Measurements from ENCODE around the gene BMP2K. TPM values are rescaled to one million over a fixed set of nuclear protein-coding genes. Genes with fewer than 3 reads are reported as not detected.
"Not testable (repeated sequence)": the region's sequence is repeated elsewhere in the genome, so short reads cannot be mapped to it uniquely, and the experiment has no call there.

Gene BMP2K
- total RNA-seq, 1 experiment from 2014 or later, result 27.4 TPM

- Mint-ChIP-seq H3K4me3 (ENCODE audit: low read depth, unreplicated experiment) (no peak overlapping the region), H3K9me3 (ENCODE audit: low read depth, unreplicated experiment) (no peaks in the 10 kb centered on the region), H3K36me3 (ENCODE audit: insufficient read depth, unreplicated experiment) (peaks cover 4% of the 10 kb centered on the region), H3K27ac (ENCODE audit: unreplicated experiment) (no peak overlapping the region), H3K4me1 (ENCODE audit: low read depth, unreplicated experiment) (peaks cover 8% of the 10 kb centered on the region), H3K27me3 (ENCODE audit: unreplicated experiment) (no peaks in the 10 kb centered on the region)
- intact Hi-C loops (cut with micrococcal nuclease; ENCODE audit: unreplicated experiment), result loop anchor here (10.0 kb wide), 2 partner anchors 221 to 911 kb away; no protein-coding TSS in a partner anchor
- TF ChIP-seq CTCF (IDR thresholded peaks at IDR 0.05; ENCODE audit: unreplicated experiment), result no peak
- CTCF ChIA-PET, result no interaction called here
- no peak for DNase-seq
- no TSS peak for BruUV-seq (replicated peaks)
These were observed 89.3 kb downstream of the BMP2K start for GRCh38 chr4:78865451-78865850.

DNA sequence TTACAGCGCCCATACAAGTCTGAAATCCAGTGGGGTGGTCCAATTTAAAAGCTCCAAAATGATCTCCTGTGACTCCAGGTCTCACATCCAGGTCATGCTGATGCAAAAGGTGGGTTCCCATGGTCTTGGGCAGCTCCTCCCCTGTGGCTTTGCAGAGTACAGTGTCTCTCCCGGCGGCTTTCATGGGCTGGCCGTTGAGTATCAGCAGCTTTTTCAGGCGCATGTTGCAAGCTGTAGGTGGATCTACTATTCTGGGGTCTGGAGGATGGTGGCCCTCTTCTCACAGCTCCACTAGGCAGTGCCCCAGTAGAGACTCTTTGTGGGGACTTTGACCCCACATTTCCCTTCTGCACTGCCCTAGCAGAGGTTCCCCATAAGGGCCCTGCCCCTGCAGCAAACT is 92.6 kb downstream of the BMP2K start:
- H3K27me3 Mint-ChIP-seq (ENCODE audit: unreplicated experiment); H3K27ac Mint-ChIP-seq (ENCODE audit: unreplicated experiment); H3K4me1 Mint-ChIP-seq (ENCODE audit: low read depth, unreplicated experiment); H3K36me3 Mint-ChIP-seq (ENCODE audit: insufficient read depth, unreplicated experiment); BruUV-seq (replicated peaks); CTCF ChIA-PET; H3K9me3 Mint-ChIP-seq (ENCODE audit: low read depth, unreplicated experiment); H3K4me3 Mint-ChIP-seq (ENCODE audit: low read depth, unreplicated experiment); DNase-seq: not testable (repeated sequence)
- intact Hi-C loops (cut with micrococcal nuclease; ENCODE audit: unreplicated experiment), result loop anchor here (10.0 kb wide), 2 partner anchors 224 to 914 kb away; no protein-coding TSS in a partner anchor

DNA sequence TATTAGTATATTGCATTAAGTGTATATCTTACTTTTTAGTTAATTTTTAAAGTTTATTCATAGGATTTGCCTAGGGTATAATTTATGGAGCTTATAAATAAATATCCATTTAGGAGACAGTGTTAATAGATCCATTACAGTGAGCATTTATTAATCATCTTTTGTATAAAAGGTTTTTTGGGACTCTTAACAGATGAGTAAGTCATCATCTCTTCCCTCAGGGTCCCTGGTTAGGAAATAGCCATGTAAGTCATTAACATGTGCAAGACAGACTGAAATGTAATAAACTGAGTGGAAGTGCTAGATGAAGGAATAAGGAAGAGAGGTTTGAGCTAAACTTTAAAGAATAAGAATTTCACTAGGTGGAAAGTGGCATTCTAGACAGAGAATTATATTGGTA is 93.9 kb downstream of the BMP2K start:
- Mint-ChIP-seq H3K9me3 (ENCODE audit: low read depth, unreplicated experiment) (no peaks in the 10 kb centered on the region), H3K36me3 (ENCODE audit: insufficient read depth, unreplicated experiment) (no peaks in the 10 kb centered on the region), H3K4me3 (ENCODE audit: low read depth, unreplicated experiment) (no peak overlapping the region), H3K27me3 (ENCODE audit: unreplicated experiment) (no peaks in the 10 kb centered on the region), H3K27ac (ENCODE audit: unreplicated experiment) (no peak overlapping the region), H3K4me1 (ENCODE audit: low read depth, unreplicated experiment) (no peaks in the 10 kb centered on the region)
- intact Hi-C loops (cut with micrococcal nuclease; ENCODE audit: unreplicated experiment), result no loop called here
- TF ChIP-seq CTCF (IDR thresholded peaks at IDR 0.05; ENCODE audit: unreplicated experiment), result no peak
- no peak for DNase-seq
- no TSS peak for BruUV-seq (replicated peaks)
- CTCF ChIA-PET, result no interaction called here

DNA sequence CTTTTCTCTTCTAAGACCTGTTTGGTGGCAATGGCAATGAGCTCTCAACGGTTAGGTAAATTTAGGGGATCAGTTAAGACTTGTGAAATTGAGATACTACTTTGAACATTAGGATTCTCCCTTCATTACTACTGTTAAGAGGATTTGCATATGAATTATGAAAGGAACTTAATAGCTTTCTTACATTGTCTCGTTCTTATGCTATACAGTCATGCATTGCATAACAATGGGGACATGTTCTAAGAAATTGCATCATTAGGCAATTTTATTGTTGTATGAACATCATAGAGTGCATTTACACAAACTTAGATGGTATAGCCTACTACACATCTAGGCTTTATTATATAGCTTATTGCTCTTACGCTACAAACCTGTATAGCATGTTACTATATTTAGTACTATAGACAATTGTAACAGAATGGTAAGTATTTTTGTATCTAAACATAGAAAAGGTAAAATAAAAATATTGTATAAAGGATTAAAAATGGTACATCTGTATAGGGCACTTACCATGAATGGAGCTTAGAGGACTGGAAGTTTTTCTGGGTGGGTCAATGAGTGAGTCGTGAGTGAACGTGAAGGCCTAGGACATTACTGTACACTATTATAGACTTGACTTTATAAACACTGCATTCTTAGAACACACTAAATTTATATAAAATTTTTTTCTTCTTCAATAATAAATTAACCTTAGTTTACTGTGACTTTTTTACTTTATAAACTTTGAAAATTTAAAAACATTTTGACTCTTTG is 100.6 kb downstream of the BMP2K start:
- intact Hi-C loops (cut with micrococcal nuclease; ENCODE audit: unreplicated experiment), result no loop called here
- TF ChIP-seq CTCF (IDR thresholded peaks at IDR 0.05; ENCODE audit: unreplicated experiment), result no peak
- Mint-ChIP-seq H3K9me3 (ENCODE audit: low read depth, unreplicated experiment) (no peaks in the 10 kb centered on the region), H3K27me3 (ENCODE audit: unreplicated experiment) (no peaks in the 10 kb centered on the region), H3K4me1 (ENCODE audit: low read depth, unreplicated experiment) (no peaks in the 10 kb centered on the region), H3K36me3 (ENCODE audit: insufficient read depth, unreplicated experiment) (no peaks in the 10 kb centered on the region), H3K4me3 (ENCODE audit: low read depth, unreplicated experiment) (no peak overlapping the region), H3K27ac (ENCODE audit: unreplicated experiment) (no peak overlapping the region)
- CTCF ChIA-PET, result no interaction called here
- no peak for DNase-seq
- BruUV-seq (replicated peaks), result no TSS peak

- intact Hi-C loops (cut with micrococcal nuclease; ENCODE audit: unreplicated experiment), result no loop called here
- H3K27me3 Mint-ChIP-seq (ENCODE audit: unreplicated experiment), result no peaks in the 10 kb centered on the region
- no peak overlapping the region for H3K27ac Mint-ChIP-seq (ENCODE audit: unreplicated experiment)
- CTCF ChIA-PET, result no interaction called here
- TF ChIP-seq CTCF (IDR thresholded peaks at IDR 0.05; ENCODE audit: unreplicated experiment), result no peak
- no TSS peak for BruUV-seq (replicated peaks)
- no peak for DNase-seq
- no peaks in the 10 kb centered on the region for H3K4me1 Mint-ChIP-seq (ENCODE audit: low read depth, unreplicated experiment)
- H3K9me3 Mint-ChIP-seq (ENCODE audit: low read depth, unreplicated experiment), result no peaks in the 10 kb centered on the region
- no peaks in the 10 kb centered on the region for H3K36me3 Mint-ChIP-seq (ENCODE audit: insufficient read depth, unreplicated experiment)
- H3K4me3 Mint-ChIP-seq (ENCODE audit: low read depth, unreplicated experiment), result no peak overlapping the region
These were observed 101.9 kb downstream of the BMP2K start for GRCh38 chr4:78878031-78878430.
